ENCODE measurements around the gene RUNX3.

DNA sequence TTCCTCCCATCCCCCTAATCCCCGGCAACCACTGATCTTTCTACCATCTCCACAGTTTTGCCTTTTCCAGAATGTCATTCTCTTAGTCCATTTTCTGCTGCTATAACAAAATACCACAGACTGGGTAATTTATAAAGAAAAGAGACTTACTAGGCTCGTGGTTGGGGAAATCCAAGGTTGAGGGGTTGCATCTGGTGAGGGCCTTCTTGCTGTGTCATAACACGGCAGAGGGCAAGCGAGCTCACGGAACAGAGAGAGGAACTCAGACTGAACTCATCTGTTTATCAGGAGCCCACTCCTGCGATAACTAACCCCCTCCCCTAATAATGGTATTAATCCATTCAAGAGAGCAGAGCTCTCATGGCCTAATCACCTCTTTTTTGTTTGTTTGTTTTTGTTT lies 52.0 kb downstream of the RUNX3 start:
- TF ChIP-seq, protein P1, sequence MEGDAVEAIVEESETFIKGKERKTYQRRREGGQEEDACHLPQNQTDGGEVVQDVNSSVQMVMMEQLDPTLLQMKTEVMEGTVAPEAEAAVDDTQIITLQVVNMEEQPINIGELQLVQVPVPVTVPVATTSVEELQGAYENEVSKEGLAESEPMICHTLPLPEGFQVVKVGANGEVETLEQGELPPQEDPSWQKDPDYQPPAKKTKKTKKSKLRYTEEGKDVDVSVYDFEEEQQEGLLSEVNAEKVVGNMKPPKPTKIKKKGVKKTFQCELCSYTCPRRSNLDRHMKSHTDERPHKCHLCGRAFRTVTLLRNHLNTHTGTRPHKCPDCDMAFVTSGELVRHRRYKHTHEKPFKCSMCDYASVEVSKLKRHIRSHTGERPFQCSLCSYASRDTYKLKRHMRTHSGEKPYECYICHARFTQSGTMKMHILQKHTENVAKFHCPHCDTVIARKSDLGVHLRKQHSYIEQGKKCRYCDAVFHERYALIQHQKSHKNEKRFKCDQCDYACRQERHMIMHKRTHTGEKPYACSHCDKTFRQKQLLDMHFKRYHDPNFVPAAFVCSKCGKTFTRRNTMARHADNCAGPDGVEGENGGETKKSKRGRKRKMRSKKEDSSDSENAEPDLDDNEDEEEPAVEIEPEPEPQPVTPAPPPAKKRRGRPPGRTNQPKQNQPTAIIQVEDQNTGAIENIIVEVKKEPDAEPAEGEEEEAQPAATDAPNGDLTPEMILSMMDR (IDR thresholded peaks at IDR 0.05) = no peak
- no peak for TF ChIP-seq POLR2A (IDR thresholded peaks at IDR 0.05)
